ENCODE results near the gene RIOK2.

Gene RIOK2

DNA sequence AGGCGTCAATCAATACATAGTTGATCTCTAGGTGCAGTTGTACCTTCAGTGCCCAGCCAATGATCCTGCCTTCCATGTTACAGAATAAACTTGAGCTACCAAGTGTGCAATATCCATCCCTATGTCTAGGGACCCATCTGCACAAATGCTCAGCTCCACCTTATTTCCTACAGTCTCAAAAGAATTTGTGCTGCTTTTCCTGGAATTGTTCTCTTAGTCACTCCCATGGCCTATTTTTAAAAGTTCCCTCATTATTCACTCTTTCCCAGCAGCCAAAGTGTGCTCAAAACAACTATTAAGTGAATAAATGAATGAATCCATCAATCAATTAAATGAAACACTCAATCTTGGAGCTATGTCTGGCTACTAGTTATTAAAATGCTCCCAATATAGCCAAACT lies 55.3 kb downstream of the RIOK2 start:
- in situ Hi-C loops (cut with MboI; ENCODE audit: low sequenced_read_pairs): no loop called here

DNA sequence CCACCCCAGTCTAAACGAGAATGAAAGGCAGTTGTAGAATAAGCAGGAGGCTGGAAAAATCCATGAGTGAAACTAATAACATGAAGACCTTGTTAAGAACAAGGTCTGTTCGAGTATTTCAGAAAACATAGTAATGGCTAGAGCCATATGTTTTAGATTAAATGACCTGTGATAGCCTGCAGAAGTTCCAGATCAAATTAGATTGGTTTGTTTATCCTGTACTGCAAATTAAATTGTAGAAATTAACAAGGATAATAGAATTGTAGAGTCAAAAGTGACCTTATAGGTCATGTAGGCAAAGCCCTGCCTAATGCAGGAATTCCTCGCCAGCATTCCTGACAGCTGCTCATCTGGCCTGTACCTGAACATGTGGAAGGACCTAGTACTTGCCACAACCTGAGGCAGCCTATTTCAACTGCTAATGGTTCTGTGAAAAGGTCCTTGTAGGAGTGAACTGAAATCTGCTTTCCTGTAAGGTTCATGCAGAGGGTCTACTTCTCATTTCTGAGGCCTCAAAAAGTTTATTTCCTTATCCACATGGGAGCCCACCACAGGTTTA lies 57.8 kb downstream of the RIOK2 start:
- in situ Hi-C loops (cut with MboI; ENCODE audit: low sequenced_read_pairs): no loop called here

GRCh38 chr5:97124335-97124734 lies 58.7 kb downstream of the RIOK2 start:
- in situ Hi-C loops (cut with MboI; ENCODE audit: low sequenced_read_pairs): no loop called here

GRCh38 chr5:97121848-97122247 lies 61.2 kb downstream of the RIOK2 start:
- in situ Hi-C loops (cut with MboI; ENCODE audit: low sequenced_read_pairs): no loop called here

- in situ Hi-C loops (cut with MboI; ENCODE audit: low sequenced_read_pairs): no loop called here
Measured at GRCh38 chr5:97120195-97120594, 62.9 kb downstream of the RIOK2 start.

DNA sequence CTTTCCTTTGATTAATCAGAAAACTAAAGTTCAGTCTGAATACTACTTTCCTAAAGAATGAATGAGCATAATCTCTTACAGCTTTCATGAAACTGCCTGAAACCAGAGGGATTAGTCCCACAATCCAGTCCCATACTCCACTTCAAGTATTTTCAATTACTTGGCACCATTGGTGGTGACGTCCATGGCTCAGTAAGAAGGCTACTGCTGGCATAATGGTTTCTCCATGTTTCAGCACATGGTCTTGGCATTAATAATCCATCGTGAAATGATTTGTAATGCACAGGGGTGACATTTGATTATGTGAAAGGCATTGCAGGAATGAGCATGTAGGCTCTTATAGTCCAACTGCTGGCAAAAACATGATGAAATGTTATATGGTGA lies 64.0 kb downstream of the RIOK2 start:
- in situ Hi-C loops (cut with MboI; ENCODE audit: low sequenced_read_pairs): no loop called here

- in situ Hi-C loops (cut with MboI; ENCODE audit: low sequenced_read_pairs): no loop called here
Measured at GRCh38 chr5:97118261-97119006, 64.6 kb downstream of the RIOK2 start.

DNA sequence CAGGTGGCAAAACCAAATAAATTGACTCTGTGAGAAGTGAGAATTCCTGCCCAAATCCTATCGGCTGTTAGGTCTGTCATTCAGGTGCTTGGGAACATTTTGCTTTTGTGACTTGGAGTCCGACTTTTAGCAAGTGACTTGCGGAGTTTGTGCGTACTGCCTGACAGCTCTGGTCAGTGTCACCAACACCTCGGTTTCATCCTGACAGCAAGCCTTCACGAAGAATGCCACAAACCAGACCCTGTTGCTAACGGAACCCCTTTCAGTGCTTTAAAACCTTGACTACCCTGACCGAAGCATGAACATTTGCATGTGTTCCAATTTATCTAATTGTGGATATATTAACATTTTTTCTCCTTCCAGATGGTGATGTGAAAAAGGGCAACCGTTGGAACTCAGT lies 67.1 kb downstream of the RIOK2 start:
- in situ Hi-C loops (cut with MboI; ENCODE audit: low sequenced_read_pairs): no loop called here

DNA sequence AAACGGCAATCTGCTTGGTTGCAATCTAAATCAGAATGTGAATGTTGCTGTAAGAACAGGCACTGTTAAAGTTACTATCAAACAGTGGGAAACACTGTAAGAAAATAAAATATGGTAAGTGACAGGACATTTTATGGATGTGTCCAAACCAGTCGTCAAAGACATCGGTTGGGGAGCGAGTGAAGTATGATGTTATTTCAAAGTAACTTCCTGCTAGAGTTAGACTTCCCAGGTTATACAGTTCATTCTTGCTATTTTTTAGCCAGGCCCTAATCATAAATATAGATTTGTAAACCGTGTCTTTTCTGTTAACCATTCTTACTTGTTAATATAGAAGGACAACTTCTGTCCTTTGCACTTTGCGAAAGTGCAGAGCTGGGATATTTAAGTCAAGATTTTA lies 70.8 kb downstream of the RIOK2 start:
- in situ Hi-C loops (cut with MboI; ENCODE audit: low sequenced_read_pairs): no loop called here

DNA sequence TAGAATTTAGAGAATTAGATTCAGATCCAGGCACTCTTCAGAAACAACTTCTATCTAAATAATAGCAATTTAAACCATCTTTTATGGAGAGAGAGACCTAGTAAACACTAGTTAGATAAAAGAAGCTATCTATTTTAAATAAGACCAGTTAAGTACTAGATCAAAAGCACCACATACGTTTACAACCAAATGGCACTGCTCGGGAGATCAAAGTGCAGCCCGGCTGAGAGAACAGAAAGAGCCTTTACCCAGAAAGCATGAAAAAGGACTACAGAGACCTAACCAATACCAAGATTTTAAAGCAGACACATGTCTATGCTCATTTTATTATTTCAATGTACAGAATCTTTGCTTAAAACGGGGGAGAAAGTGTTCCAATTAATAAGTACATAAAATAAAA lies 71.4 kb downstream of the RIOK2 start:
- in situ Hi-C loops (cut with MboI; ENCODE audit: low sequenced_read_pairs): no loop called here

DNA sequence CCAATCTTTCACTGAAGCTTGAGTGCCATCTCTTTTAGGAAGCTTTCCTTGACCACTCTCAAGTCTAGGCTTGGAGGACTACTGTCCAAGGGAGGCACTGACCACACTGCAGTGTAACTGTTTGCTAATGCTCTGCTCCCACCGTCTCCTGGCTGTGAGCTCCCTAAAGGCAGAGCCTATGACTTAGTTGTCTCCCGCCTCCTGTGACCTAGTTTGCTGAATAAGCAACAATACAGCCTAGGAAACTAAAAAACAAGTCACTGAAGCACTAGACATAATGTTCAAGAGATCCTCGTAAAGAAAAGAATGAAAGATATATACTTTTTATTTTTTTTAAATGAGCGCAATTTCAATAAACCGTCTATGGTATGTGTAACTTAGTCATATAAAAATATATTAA lies 72.0 kb downstream of the RIOK2 start:
- in situ Hi-C loops (cut with MboI; ENCODE audit: low sequenced_read_pairs): no loop called here
